ENCODE measurements around the gene ADAMTSL1.

ADAMTSL1 gene

GRCh38 chr9:18811171-18811570, 337.2 kb downstream of the ADAMTSL1 start:
- DNase-seq (ENCODE audit: low read depth in 2 of 2): no peak

- DNase-seq (ENCODE audit: low read depth in 2 of 2): no peak
Observed at GRCh38 chr9:18819418-18819817, 345.5 kb downstream of the ADAMTSL1 start.

GRCh38 chr9:18820566-18821095, 346.7 kb downstream of the ADAMTSL1 start:
- DNase-seq (ENCODE audit: low read depth in 2 of 2): no peak

GRCh38 chr9:18821788-18822187, 347.8 kb downstream of the ADAMTSL1 start:
- DNase-seq (ENCODE audit: low read depth in 2 of 2): no peak

- DNase-seq (ENCODE audit: low read depth in 2 of 2): no peak
Observed at GRCh38 chr9:18822850-18823249, 348.9 kb downstream of the ADAMTSL1 start.

GRCh38 chr9:18824095-18824666, 350.2 kb downstream of the ADAMTSL1 start:
- DNase-seq (ENCODE audit: low read depth in 2 of 2): no peak

- DNase-seq (ENCODE audit: low read depth in 2 of 2): no peak
Observed at GRCh38 chr9:18825656-18826170, 351.8 kb downstream of the ADAMTSL1 start.

GRCh38 chr9:18826248-18826647, 352.3 kb downstream of the ADAMTSL1 start:
- no peak for DNase-seq (ENCODE audit: low read depth in 2 of 2)

- DNase-seq (ENCODE audit: low read depth in 2 of 2): no peak
Observed at GRCh38 chr9:18829066-18829465, 355.1 kb downstream of the ADAMTSL1 start.

- no peak for DNase-seq (ENCODE audit: low read depth in 2 of 2)
Observed at GRCh38 chr9:18829873-18830272, 355.9 kb downstream of the ADAMTSL1 start.

- no peak for DNase-seq (ENCODE audit: low read depth in 2 of 2)
Observed at GRCh38 chr9:18834740-18835361, 360.9 kb downstream of the ADAMTSL1 start.

- no peak for DNase-seq (ENCODE audit: low read depth in 2 of 2)
Observed at GRCh38 chr9:18837402-18837801, 363.4 kb downstream of the ADAMTSL1 start.

- no peak for DNase-seq (ENCODE audit: low read depth in 2 of 2)
Observed at GRCh38 chr9:18847576-18848275, 373.8 kb downstream of the ADAMTSL1 start.

- no peak for DNase-seq (ENCODE audit: low read depth in 2 of 2)
Observed at GRCh38 chr9:18848657-18849056, 374.7 kb downstream of the ADAMTSL1 start.

GRCh38 chr9:18849270-18849669, 375.3 kb downstream of the ADAMTSL1 start:
- DNase-seq (ENCODE audit: low read depth in 2 of 2): no peak

- DNase-seq (ENCODE audit: low read depth in 2 of 2): no peak
Observed at GRCh38 chr9:18849890-18850677, 376.1 kb downstream of the ADAMTSL1 start.

GRCh38 chr9:18851069-18851795, 377.3 kb downstream of the ADAMTSL1 start:
- no peak for DNase-seq (ENCODE audit: low read depth in 2 of 2)

GRCh38 chr9:18855656-18856055, 381.7 kb downstream of the ADAMTSL1 start:
- no peak for DNase-seq (ENCODE audit: low read depth in 2 of 2)

GRCh38 chr9:18857334-18857733, 383.4 kb downstream of the ADAMTSL1 start:
- no peak for DNase-seq (ENCODE audit: low read depth in 2 of 2)

GRCh38 chr9:18857769-18858168, 383.8 kb downstream of the ADAMTSL1 start:
- no peak for DNase-seq (ENCODE audit: low read depth in 2 of 2)
